Mesenteric fat pad (tissue), 1 donor: ENCODE data around the gene PPP6R1. TPM values are rescaled to one million over a fixed set of nuclear protein-coding genes. Genes with fewer than 3 reads are reported as not detected.
"Not testable (repeated sequence)": the region's sequence is repeated elsewhere in the genome, so short reads cannot be mapped to it uniquely, and the experiment has no call there.

Experiments used
- DNase-seq: peaks from one replicate; pipeline ENCODE4 v3.0.0-alpha.2; 2020; ENCODE audit warnings: low spot score
- total RNA-seq: library from RNA; stranded (reverse); fragmentation: NEBNext Ultra II Directional; extraction: Animal tissue kit (Norgen Biotek cat#: 25700); gene quantifications from one replicate; pipeline ENCODE4 v1.2.1, GENCODE V29; 2021
- donor health status: DM: yes; HTN: yes; CAD: no.

PPP6R1 gene
- total RNA-seq, 1 donor from 2014 or later, result 49.4 TPM

DNA sequence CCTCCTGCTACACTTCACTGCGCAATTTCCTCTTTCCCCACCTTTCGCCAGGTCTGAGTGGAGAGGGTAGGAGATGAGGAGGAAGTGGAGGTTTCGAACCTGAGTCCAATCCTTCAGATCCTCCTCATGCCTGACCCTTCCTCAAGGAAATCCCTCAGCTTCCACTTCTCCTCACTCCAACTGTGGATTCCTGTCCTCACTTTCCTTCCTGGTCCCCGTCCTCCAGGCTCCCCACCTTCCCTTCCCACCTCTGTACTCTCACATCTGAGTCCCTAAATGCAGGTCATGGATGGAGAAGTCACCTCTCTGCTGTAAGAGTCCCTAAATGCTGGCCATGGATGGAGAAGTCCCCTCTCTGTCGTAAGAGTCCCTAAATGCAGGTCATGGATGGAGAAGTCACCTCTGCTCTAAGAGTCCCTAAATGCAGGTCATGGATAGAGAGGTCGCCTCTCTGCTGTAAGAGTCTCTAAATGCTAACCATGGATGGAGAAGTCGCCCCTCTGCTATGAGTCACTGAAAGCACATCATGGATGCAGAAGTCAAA is 33.3 kb downstream of the PPP6R1 start:
- no peak for DNase-seq

DNA sequence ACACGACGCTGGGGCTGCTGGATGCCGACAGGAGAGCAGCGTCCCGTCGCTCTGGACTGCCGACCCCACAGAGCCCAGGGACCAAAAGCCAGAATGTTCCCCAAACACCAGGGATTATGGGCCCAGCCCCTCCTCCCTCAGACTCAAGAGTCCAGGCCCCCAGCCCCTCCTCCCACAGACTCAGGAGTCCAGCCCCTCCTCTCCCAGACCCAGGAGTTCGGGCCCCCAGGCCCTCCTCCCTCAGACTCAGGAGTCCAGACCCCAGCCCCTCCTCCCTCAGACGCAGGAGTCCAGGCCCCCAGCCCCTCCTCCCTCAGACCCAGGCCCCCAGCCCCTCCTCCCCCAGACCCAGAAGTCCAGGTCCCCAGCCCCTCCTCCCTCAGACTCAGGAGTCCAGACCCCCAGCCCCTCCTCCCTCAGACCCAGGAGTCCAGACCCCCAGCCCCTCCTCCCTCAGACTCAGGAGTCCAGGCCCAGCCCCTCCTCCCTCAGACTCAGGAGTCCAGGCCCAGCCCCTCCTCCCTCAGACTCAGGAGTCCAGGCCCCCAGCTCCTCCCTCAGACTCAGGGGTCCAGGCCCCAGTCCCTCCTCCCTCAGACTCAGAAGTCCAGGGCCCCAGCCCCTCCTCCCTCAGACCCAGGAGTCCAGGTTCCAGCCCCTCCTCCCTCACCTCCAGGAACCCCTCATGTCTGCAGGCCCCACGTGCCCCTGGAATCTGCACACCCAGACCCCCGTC is 34.0 kb downstream of the PPP6R1 start:
- DNase-seq, result not testable (repeated sequence)

DNA sequence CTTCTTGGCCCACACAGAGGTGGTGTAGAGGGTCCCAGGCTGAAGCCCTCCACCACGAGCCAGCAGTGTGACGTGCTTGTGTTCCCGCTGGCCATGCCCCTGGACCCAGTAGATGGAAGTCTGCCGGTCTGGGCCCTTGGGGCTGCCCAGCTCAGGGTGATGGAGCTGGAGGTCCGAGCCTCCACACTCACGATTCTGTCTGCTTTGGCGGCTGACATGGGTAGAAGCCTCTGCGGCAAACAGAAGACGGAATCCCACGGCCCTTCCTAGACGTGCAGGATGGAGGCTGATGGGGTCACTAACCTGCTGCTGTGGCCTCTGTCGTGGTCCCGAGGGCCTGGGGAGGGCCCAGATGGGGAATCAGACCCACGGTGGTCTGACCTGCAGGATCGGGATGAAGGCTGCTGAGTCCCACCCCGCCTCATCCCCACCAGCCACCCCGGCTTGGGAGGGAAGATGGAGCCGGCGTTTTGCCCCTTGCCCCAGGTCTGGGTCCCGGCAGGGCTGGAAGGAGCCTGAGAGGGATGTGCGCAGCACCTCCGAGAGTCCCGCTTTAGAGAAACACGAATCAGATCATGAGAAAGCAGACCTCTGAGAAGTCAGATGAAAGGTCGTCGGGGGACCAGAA is 34.7 kb downstream of the PPP6R1 start:
- no peak for DNase-seq

DNA sequence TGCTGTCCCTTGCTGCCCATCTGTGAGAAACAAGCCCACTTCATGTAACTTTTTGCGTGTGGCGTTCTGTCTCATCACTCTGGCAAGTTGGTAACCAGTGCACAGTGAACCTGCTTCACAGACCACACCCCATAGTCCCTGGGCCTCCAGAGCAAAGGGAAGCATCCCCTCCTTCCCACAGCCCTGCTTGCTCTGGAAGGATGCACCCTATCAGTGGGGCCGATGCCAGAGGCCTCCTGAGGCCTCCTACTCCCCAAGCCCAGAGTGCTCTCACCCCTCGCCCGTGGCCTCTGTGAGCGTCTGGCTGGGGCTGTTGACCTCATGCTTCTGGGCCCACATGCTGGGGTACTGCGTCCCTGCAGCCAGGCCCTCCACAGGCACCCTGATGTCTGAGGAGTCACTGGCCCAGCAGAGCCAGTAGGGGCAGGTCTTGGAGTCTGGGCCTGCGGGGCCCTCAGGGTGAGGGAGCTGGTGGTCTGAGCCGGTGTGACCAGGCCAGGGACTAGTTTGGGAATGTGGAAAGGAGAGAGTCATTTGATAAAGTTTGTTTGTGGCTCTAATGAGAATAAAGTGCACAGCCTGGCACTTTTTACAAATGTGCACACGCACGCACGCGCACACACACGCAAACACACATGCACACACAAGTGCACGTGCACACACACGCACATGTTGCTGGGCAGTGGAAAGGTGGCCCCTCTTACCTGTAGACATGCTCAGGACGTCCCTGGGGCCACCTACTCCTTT is 35.4 kb downstream of the PPP6R1 start:
- no peak for DNase-seq

GRCh38 chr19:55220525-55220924 is 38.3 kb downstream of the PPP6R1 start:
- no peak for DNase-seq

- DNase-seq, result no peak
Measured at GRCh38 chr19:55216461-55217198, 42.2 kb downstream of the PPP6R1 start.

DNA sequence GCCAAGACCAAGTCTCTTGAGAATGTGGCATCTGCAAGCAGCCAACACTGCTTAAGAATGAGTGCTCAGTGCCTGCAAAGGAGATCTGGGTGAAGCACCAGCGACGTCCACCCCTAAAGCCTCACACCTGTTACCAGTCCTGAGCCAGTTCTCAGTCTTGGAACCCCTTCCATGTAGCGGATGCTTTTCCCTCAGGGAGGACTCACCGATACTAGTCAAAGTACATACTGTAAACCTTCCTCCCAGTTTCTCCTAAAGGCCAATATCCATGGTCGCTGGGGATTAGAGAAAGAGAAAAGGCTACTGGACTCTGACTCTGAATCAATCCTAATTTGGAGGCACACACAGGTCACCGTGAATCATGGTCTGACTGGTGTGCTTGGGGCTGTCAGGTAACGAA is 45.3 kb downstream of the PPP6R1 start:
- DNase-seq, result no peak

- no peak for DNase-seq
Measured at GRCh38 chr19:55212447-55212846, 46.4 kb downstream of the PPP6R1 start.

DNA sequence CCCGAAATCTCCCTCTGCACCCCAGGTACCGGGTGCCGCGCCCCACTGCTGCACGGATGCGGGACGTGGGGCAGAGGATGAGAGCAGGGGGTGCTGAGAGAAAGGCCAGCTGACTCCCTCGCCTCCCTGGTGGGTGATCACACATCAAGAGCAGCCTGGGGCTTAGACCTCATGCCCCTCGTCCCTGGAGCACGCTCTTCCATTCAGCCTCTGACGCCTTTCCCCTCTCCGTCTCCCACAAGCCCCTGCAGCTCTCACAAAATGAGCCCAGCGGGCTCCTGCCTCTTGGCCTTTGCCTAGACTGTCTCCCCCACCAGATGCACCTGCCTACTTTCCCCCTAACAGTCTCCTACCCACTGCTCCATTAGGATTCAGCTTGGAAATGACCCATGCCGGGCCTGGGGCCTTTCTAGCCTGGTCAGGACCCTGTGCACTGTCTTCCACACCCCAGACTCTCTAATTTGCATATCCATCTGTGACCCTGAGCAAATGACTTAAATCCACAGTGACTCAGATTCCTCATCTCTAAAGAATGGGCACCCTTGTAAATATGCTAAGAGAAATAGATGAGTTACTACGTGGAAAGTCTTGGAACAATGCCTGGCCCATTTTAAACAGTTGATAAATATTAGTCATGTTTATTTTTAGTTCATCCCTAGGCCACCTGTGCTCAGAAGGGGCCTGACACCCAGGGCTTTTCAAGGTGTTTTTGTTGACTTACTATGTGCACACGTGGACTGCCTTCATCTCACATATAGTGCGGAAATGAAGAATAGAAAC is 48.9 kb downstream of the PPP6R1 start:
- no peak for DNase-seq

- DNase-seq, result no peak
Measured at GRCh38 chr19:55208880-55209692, 49.7 kb downstream of the PPP6R1 start, which contains the start of gene PTPRH. Gene PTPRH (minus strand): TSS chr19:55209501. CDS start chr19:55209433, 68 bp downstream.

- DNase-seq, result peak; percentile 92
Measured at GRCh38 chr19:55206664-55207500, 51.9 kb downstream of the PPP6R1 start.

- not testable (repeated sequence) for DNase-seq
Measured at GRCh38 chr19:55202199-55202598, 56.6 kb downstream of the PPP6R1 start.

- DNase-seq, result no peak
Measured at GRCh38 chr19:55199620-55200204, 59.1 kb downstream of the PPP6R1 start.

- DNase-seq, result no peak
Measured at GRCh38 chr19:55198651-55199050, 60.2 kb downstream of the PPP6R1 start.

DNA sequence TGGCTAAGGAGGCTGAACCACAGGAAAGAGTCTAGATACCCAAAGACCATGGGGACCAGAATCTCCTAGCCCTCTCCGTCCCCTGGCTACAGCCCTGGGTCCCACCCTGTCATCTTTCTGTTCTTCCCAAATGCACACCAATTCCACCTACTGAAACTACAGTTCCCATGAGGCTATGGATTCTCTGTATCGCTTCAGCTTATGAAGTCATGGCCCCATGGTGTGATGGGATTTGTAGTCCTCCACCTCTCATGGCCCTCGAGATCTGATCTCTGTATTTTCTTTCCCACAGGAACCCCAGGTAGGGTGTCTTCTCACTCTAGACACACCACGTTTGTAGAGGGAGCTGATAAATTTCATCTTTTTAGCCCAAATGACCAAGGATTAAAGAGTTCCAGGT is 61.3 kb downstream of the PPP6R1 start:
- DNase-seq, result no peak

DNA sequence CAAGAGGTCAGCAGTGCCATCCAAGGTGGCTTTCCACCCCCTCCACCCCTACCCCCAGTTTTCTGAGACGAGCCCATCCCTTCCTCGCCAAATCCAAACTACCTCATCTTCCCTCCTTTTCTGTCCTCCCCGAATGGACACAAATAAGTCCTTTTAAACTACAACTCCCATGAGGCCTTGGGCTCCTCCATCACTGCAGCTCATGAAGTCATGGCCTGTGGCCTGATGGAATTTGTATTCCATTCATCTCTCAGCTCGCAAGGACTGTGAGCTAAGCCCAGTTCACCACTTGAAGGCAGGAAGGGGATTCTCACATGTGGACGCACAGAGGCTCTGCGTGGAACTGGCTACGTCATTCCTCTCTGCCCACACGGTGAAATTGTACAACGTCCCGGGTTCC is 62.0 kb downstream of the PPP6R1 start:
- DNase-seq, result no peak

GRCh38 chr19:55193481-55193880 is 65.3 kb downstream of the PPP6R1 start:
- DNase-seq, result no peak

GRCh38 chr19:55189403-55189835 is 69.4 kb downstream of the PPP6R1 start:
- DNase-seq, result no peak
